Right atrium auricular region (tissue), 2 donors: ENCODE measurements around the gene MYOG. TPM values are rescaled to one million over a fixed set of nuclear protein-coding genes. Genes with fewer than 3 reads are reported as not detected.

ENCODE experiments used
- DNase-seq: peaks from one replicate; pipeline ENCODE4 v3.0.0-alpha.2; 2019; ENCODE audit warnings: low spot score
- H3K27ac ChIP-seq, 2 donors: fragments of 200-600 bp; sonication (generic); 1 replicate in 1 of 2; 2 replicates in 1 of 2; pipeline ENCODE4 v1.5.1; 2016 to 2019
- H3K27me3 ChIP-seq, 2 donors: fragments of 200-600 bp; sonication (generic); one replicate each; pipeline versions ENCODE4 v1.5.1 to v1.6.0; 2017 to 2019
- H3K36me3 ChIP-seq: fragments of 200-600 bp; sonication (generic); one replicate; pipeline ENCODE4 v1.5.1; 2016
- H3K4me1 ChIP-seq, 2 donors: fragments of 200-600 bp; sonication (generic); one replicate each; pipeline versions ENCODE4 v1.5.1 to v1.6.0; 2017 to 2019
- H3K4me3 ChIP-seq, 2 donors: fragments of 200-600 bp; sonication (generic); 1 replicate in 1 of 2; 2 replicates in 1 of 2; pipeline ENCODE4 v1.5.1; 2017 to 2019; ENCODE audit warnings: mild to moderate bottlenecking in 1 of 2, moderate library complexity in 1 of 2
- H3K9me3 ChIP-seq, 2 donors: fragments of 200-600 bp; sonication (generic); one replicate each; pipeline ENCODE4 v1.5.1; 2019
- total RNA-seq, 2 donors: library from RNA; depleted of rRNA; stranded (reverse); fragments of >200 nt; gene quantifications; one replicate each; pipeline ENCODE4 v1.1.0, GENCODE V29; 2016
- TF ChIP-seq, protein P1 (sequence below), 2 donors: fragments of 200-600 bp; sonication (generic); IDR thresholded peaks; one replicate each; pipeline ENCODE4 v1.5.1; 2019; ENCODE audit warnings: antibody characterized with exemption in 2 of 2

MYOG gene
- total RNA-seq, 2 donors from 2014 or later, result not detected

DNA sequence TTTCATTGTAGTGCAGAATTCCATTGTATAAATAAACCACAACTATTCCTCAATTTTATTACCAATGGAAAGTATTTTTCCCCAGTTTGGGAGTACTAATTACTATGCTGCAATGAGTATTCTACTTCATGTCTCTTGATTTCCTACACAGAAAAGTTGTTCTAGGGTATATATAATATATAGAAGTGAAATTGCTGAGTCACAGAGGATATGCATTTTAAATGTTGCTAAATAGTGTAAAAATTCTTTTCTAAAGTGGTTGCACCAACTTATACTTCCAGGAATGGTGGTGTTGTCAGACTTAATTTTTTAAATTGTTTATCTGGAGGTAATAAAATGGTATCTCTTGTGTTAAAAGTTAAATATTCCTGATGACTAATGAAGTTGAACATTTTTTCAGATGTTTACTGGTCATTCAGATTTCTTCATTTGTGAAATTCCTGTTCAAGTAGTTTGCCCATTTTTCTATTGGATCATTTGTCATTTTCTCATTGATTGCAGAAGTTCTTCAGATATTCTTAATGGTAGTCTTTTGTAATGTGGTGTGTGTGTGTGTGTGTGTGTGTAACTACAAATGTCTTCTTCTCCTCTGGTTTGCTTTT, 19.1 kb upstream of the MYOG start:
- Histone ChIP-seq H3K27me3 (no peaks in the 10 kb centered on the region), H3K9me3 (peaks cover 0 to 8% of the 10 kb centered on the region in 2 donors), H3K36me3 (no peaks in the 10 kb centered on the region), H3K4me3 (no peak overlapping the region), H3K4me1 (no peaks in the 10 kb centered on the region), H3K27ac (no peak overlapping the region)
- TF ChIP-seq, protein P1, sequence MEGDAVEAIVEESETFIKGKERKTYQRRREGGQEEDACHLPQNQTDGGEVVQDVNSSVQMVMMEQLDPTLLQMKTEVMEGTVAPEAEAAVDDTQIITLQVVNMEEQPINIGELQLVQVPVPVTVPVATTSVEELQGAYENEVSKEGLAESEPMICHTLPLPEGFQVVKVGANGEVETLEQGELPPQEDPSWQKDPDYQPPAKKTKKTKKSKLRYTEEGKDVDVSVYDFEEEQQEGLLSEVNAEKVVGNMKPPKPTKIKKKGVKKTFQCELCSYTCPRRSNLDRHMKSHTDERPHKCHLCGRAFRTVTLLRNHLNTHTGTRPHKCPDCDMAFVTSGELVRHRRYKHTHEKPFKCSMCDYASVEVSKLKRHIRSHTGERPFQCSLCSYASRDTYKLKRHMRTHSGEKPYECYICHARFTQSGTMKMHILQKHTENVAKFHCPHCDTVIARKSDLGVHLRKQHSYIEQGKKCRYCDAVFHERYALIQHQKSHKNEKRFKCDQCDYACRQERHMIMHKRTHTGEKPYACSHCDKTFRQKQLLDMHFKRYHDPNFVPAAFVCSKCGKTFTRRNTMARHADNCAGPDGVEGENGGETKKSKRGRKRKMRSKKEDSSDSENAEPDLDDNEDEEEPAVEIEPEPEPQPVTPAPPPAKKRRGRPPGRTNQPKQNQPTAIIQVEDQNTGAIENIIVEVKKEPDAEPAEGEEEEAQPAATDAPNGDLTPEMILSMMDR (IDR thresholded peaks at IDR 0.05), result no peak
- no peak for DNase-seq

DNA sequence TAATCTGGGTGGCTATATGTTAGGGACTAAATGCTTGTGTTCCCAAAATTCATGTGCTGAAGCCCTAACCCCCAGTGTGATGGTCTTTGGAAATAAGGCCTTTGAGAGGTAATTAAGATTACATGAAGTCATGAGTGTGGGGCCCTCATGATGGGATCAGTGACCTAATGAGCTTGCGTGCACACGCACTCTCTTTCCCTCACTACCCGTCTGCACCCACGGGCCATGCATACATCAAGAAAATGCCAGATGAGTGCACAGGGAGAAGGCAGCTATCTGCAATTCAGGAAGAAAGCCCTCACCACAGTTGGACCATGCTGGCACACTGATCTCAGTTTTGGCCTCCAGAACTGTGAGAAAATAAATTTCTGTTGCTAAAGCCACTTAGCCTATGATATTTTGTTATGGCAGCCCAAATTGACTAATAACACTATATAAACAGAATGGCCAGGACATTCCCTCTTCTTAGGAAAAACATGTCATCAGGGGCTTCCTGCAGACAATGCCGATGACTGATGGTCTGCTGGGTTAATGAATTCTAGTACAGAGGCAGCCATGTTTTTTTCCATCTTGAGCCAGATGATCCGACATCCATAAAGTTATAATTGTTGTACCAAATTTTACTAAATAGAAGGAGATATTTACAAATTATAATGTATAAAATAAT, 18.1 kb upstream of the MYOG start:
- Histone ChIP-seq H3K27me3 (no peaks in the 10 kb centered on the region), H3K9me3 (peaks cover 0 to 8% of the 10 kb centered on the region in 2 donors), H3K36me3 (no peaks in the 10 kb centered on the region), H3K4me3 (no peak overlapping the region), H3K4me1 (no peaks in the 10 kb centered on the region), H3K27ac (no peak overlapping the region)
- TF ChIP-seq, protein P1 (IDR thresholded peaks at IDR 0.05), result no peak
- DNase-seq, result peak; percentile 23

DNA sequence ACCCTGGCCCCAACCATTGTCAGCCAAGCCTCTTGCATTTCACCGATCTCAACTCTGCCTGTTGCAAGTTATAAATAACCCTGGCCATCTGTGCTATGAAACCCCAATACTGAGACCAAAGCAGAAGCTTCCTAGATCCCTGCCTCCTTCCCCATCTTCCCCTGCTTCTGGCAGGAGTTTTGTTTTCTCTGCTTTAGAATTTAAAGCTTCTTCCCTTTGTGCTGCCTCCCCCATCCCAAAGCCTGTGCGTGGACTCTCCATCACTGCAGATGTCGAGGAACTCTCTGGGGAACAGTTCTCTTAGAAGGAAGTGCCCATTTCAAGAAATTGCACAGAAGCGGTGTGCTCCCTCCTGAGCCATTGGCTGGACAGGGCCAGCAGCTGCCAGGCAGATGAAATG, 17.4 kb upstream of the MYOG start:
- Histone ChIP-seq H3K4me1 (no peaks in the 10 kb centered on the region), H3K9me3 (peaks cover 0 to 8% of the 10 kb centered on the region in 2 donors), H3K4me3 (no peak overlapping the region), H3K27ac (no peak overlapping the region), H3K27me3 (no peaks in the 10 kb centered on the region), H3K36me3 (no peaks in the 10 kb centered on the region)
- DNase-seq, result peak; percentile 5
- TF ChIP-seq, protein P1 (IDR thresholded peaks at IDR 0.05), result no peak

DNA sequence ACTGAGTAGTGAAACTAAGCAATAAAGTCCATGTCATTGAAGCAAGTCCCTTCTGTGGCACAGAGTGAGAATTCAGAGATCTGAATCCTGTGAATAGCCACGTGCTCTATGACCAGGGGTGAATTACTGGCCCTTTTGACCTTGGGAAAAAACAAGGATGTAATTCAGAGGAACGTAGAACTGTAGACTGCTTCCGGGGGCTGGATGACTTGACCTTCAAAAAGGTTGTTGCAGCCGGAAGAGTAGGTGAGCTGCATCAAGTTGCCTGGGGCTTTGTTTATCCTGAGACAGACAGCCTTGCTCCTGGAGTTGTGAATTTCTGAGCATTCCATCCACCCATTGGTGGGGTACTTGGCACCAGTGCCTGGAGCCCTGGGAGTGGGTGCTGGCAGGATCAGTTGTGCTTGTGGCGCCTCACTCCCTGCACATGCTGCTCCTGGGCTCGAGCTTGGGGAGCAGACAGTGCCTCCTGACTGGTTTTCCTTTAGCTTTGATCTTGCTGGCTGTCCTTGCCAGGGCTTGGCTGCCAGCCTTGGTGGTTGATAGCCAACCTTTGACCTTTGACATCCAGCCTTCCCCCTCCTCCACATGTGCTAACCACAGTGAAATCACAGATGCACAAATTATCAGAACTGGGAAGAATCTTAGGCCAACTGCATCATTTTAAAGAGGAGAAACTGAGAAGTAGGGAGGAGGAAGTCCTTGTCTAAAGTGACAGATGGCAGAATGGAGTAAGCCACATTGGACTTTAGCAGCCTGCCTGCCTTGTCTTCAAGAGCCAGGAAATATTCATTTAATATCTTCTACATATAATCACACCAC, 16.2 kb upstream of the MYOG start:
- Histone ChIP-seq H3K36me3 (no peaks in the 10 kb centered on the region), H3K27ac (no peak overlapping the region), H3K4me3 (no peak overlapping the region), H3K9me3 (peaks cover 0 to 8% of the 10 kb centered on the region in 2 donors), H3K27me3 (no peaks in the 10 kb centered on the region), H3K4me1 (no peaks in the 10 kb centered on the region)
- TF ChIP-seq, protein P1 (IDR thresholded peaks at IDR 0.05), result no peak
- peak; percentile 43 for DNase-seq

DNA sequence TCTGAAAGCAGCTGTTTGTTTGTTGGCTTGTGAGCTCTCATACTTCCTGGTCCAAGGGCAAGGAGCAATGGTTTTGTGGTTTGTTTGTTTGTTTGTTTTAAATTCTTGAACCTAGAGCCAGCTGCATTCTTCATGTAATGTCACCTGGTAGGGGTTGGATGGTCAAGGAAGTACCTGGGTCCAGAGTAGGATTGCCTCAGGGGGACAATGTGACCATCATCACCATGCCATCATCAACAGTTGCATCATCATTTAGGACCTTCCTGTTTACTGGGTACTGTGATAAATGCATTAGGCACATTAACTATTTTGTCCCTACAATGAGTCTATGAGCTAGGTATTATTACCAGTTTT, 14.7 kb upstream of the MYOG start:
- Histone ChIP-seq H3K4me1 (no peaks in the 10 kb centered on the region), H3K9me3 (peaks cover 0 to 11% of the 10 kb centered on the region in 2 donors), H3K27me3 (no peaks in the 10 kb centered on the region), H3K4me3 (no peak overlapping the region), H3K36me3 (no peaks in the 10 kb centered on the region), H3K27ac (no peak overlapping the region)
- TF ChIP-seq, protein P1 (IDR thresholded peaks at IDR 0.05), result no peak
- no peak for DNase-seq
